Mesenchymal stem cell (in vitro differentiated cells and primary cell): ENCODE data around the gene WDR70.

Source experiments
- DNase-seq: peaks from one replicate; pipeline ENCODE4 v3.0.0-alpha.2; 2013
- H2AFZ ChIP-seq: one replicate; pipeline ENCODE4 v1.6.1; 2013; ENCODE audit warnings: low read depth, mild to moderate bottlenecking, control low read depth, inconsistent platforms, low read length, moderate library complexity
- H2AK5ac ChIP-seq: 2 replicates; pipeline ENCODE4 v1.6.1; 2013; ENCODE audit warnings: low read length, moderate library complexity, mild to moderate bottlenecking, inconsistent platforms; ENCODE audit not compliant: severe bottlenecking
- H2BK120ac ChIP-seq: one replicate; pipeline ENCODE4 v1.6.1; 2013; ENCODE audit warnings: low read depth, mild to moderate bottlenecking, inconsistent platforms, low read length, moderate library complexity
- H2BK12ac ChIP-seq, 2 experiments: one replicate each; pipeline ENCODE4 v1.6.1; 2013; ENCODE audit warnings: inconsistent platforms in 2 of 2, low read length in 2 of 2, mild to moderate bottlenecking in 2 of 2, moderate library complexity in 2 of 2, control low read depth in 1 of 2
- H2BK15ac ChIP-seq: one replicate; pipeline ENCODE4 v1.6.1; 2013; ENCODE audit warnings: mild to moderate bottlenecking, low read depth, inconsistent platforms; ENCODE audit not compliant: poor library complexity, severe bottlenecking
- H2BK5ac ChIP-seq: 2 replicates; pipeline ENCODE4 v1.6.1; 2013; ENCODE audit warnings: low read depth, mild to moderate bottlenecking, low read length, control low read depth, inconsistent platforms; ENCODE audit not compliant: poor library complexity, severe bottlenecking
- H3K14ac ChIP-seq, 2 experiments: one replicate each; pipeline ENCODE4 v1.6.1; 2013; ENCODE audit warnings: inconsistent platforms in 2 of 2, low read length in 2 of 2, control low read depth in 1 of 2, mild to moderate bottlenecking in 1 of 2, moderate library complexity in 1 of 2
- H3K18ac ChIP-seq, 2 experiments: one replicate each; pipeline ENCODE4 v1.6.1; 2013; ENCODE audit warnings: inconsistent platforms in 2 of 2, low read length in 2 of 2, control low read depth in 1 of 2, low read depth in 1 of 2, mild to moderate bottlenecking in 1 of 2
- H3K23ac ChIP-seq, 2 experiments: one replicate each; pipeline ENCODE4 v1.6.1; 2013; ENCODE audit warnings: inconsistent platforms in 2 of 2, low read length in 2 of 2, mild to moderate bottlenecking in 2 of 2, moderate library complexity in 2 of 2, control low read depth in 1 of 2
- H3K27ac ChIP-seq: 2 replicates; pipeline ENCODE4 v1.5.1; 2013; ENCODE audit warnings: mild to moderate bottlenecking, moderate library complexity, low read length, control low read depth, inconsistent platforms; ENCODE audit not compliant: poor library complexity, severe bottlenecking
- H3K27me3 ChIP-seq, 2 experiments: 2 replicates each; pipeline versions ENCODE4 v1.6.1 to v1.7.0; 2013; ENCODE audit warnings: low read length in 2 of 2, mild to moderate bottlenecking in 2 of 2, moderate library complexity in 2 of 2, control low read depth in 1 of 2, inconsistent platforms in 1 of 2; ENCODE audit not compliant: control insufficient read depth in 1 of 2, insufficient read depth in 1 of 2
- H3K36me3 ChIP-seq, 2 experiments: 2 replicates each; pipeline versions ENCODE4 v1.6.1 to v1.7.0; 2013; ENCODE audit warnings: low read length in 2 of 2, control low read depth in 1 of 2, inconsistent platforms in 1 of 2, low read depth in 1 of 2, mild to moderate bottlenecking in 1 of 2; ENCODE audit not compliant: insufficient read depth in 2 of 2, control insufficient read depth in 1 of 2
- H3K4ac ChIP-seq, 2 experiments: one replicate each; pipeline ENCODE4 v1.6.1; 2013; ENCODE audit warnings: inconsistent platforms in 2 of 2, low read length in 2 of 2, mild to moderate bottlenecking in 2 of 2, moderate library complexity in 2 of 2, control low read depth in 1 of 2, low read depth in 1 of 2
- H3K4me1 ChIP-seq: 2 replicates; pipeline ENCODE4 v1.6.1; 2013; ENCODE audit warnings: low read depth, low read length, control low read depth; ENCODE audit not compliant: control insufficient read depth, insufficient read depth
- H3K4me2 ChIP-seq: 2 replicates; pipeline ENCODE4 v1.6.1; 2013; ENCODE audit warnings: low read length, mild to moderate bottlenecking, inconsistent platforms; ENCODE audit not compliant: poor library complexity, severe bottlenecking
- H3K4me3 ChIP-seq, 2 experiments: 2 replicates each; pipeline versions ENCODE4 v1.5.1 to v1.7.0; 2013; ENCODE audit warnings: low read length in 2 of 2, mild to moderate bottlenecking in 2 of 2, control low read depth in 1 of 2, low read depth in 1 of 2; ENCODE audit not compliant: insufficient read depth in 1 of 2
- H3K79me1 ChIP-seq: replicated peaks from 2 replicates; pipeline ENCODE4 v1.6.1; 2013; ENCODE audit warnings: mild to moderate bottlenecking, control low read depth, low read length, inconsistent platforms; ENCODE audit not compliant: poor library complexity, severe bottlenecking
- H3K9ac ChIP-seq: 2 replicates; pipeline ENCODE4 v1.7.0; 2013; ENCODE audit warnings: mild to moderate bottlenecking, low read length, moderate library complexity
- H3K9me3 ChIP-seq: 2 replicates; pipeline ENCODE4 v1.7.0; 2013; ENCODE audit warnings: mild to moderate bottlenecking, low read length; ENCODE audit not compliant: control insufficient read depth
- H4K8ac ChIP-seq: one replicate; pipeline ENCODE4 v1.6.1; 2013; ENCODE audit warnings: inconsistent platforms, mild to moderate bottlenecking, low read length, moderate library complexity
- H4K91ac ChIP-seq: one replicate; pipeline ENCODE4 v1.6.1; 2013; ENCODE audit warnings: mild to moderate bottlenecking, low read length, inconsistent platforms
- WGBS: methylation state at CpG from one replicate; pipeline ENCODE4 v1.1.7; 2013; ENCODE audit warnings: mixed read lengths; 5-methylcytosine and 5-hydroxymethylcytosine counted together

Gene WDR70

GRCh38 chr5:37717613-37718431 is 338.7 kb downstream of the WDR70 start:
- H2BK5ac ChIP-seq, result no peak overlapping the region
- no peak overlapping the region for H3K4ac ChIP-seq

GRCh38 chr5:37720550-37720952 is 341.4 kb downstream of the WDR70 start:
- Histone ChIP-seq H4K91ac (no peak overlapping the region), H2BK15ac (no peak overlapping the region), H3K9ac (no peak overlapping the region), H3K4me3 (no peak overlapping the region), H3K4ac (no peak overlapping the region), H2AFZ (no peak overlapping the region), H3K23ac (no peak overlapping the region), H2AK5ac (no peak overlapping the region), H3K18ac (no peak overlapping the region), H2BK5ac (no peak overlapping the region), H3K4me1 (peaks cover 7% of the 10 kb centered on the region), H2BK120ac (no peak overlapping the region), H3K14ac (no peak overlapping the region), H3K27ac (no peak overlapping the region), H4K8ac (no peak overlapping the region), H3K79me1 (no peaks in the 10 kb centered on the region), H3K27me3 (no peaks in the 10 kb centered on the region), H3K9me3 (no peaks in the 10 kb centered on the region), H3K4me2 (no peak overlapping the region), H2BK12ac (no peak overlapping the region), H3K36me3 (peaks cover 0 to 4% of the 10 kb centered on the region in 2 experiments)
- no peak for DNase-seq
- 79% methylated on average over 2 of the region's 2 CpGs for WGBS

More at GRCh38 chr5:37717613-37718431, 338.7 kb downstream of the WDR70 start:
- peaks cover 2% of the 10 kb centered on the region for H3K4me1 ChIP-seq
- no peak overlapping the region for H4K8ac ChIP-seq
- H3K36me3 ChIP-seq, result peaks cover 0 to 4% of the 10 kb centered on the region in 2 experiments
- no peak overlapping the region for H3K4me3 ChIP-seq
- DNase-seq, result peak; percentile 92
- H3K9ac ChIP-seq, result no peak overlapping the region
- no peak overlapping the region for H3K4me2 ChIP-seq
- no peaks in the 10 kb centered on the region for H3K27me3 ChIP-seq
- H3K9me3 ChIP-seq, result no peaks in the 10 kb centered on the region
- no peak overlapping the region for H4K91ac ChIP-seq
- no peak overlapping the region for H3K23ac ChIP-seq
- no peak overlapping the region for H2BK120ac ChIP-seq
- no peak overlapping the region for H2AK5ac ChIP-seq
- H2BK12ac ChIP-seq, result peak overlapping the region in 1 of 2 experiments; percentile 51
- H3K14ac ChIP-seq, result no peak overlapping the region
- H3K79me1 ChIP-seq, result no peaks in the 10 kb centered on the region
- no peak overlapping the region for H2AFZ ChIP-seq
- WGBS, result 0% methylated on average over 7 of the region's 8 CpGs
- H3K27ac ChIP-seq, result peak overlapping the region; percentile 59
- H2BK15ac ChIP-seq, result no peak overlapping the region
- H3K18ac ChIP-seq, result no peak overlapping the region

- no peak overlapping the region for H3K4me2 ChIP-seq
- H2BK12ac ChIP-seq, result peak overlapping the region in 1 of 2 experiments; percentile 28
These were observed 342.3 kb downstream of the WDR70 start for GRCh38 chr5:37721447-37721871.

GRCh38 chr5:37722236-37723161 is 343.4 kb downstream of the WDR70 start:
- WGBS, result 2% methylated on average over 5 of the region's 6 CpGs
- H2BK5ac ChIP-seq, result no peak overlapping the region
- peak overlapping the region; percentile 94 for H3K27ac ChIP-seq
- H3K4me1 ChIP-seq, result peaks cover 7% of the 10 kb centered on the region
- H3K4me3 ChIP-seq, result no peak overlapping the region
- peak overlapping the region; percentile 38 for H3K4me2 ChIP-seq
- no peak overlapping the region for H2AFZ ChIP-seq
- H3K79me1 ChIP-seq, result no peaks in the 10 kb centered on the region
- H3K27me3 ChIP-seq, result no peaks in the 10 kb centered on the region
- H3K9me3 ChIP-seq, result no peaks in the 10 kb centered on the region
- peak overlapping the region; percentile 49 for H2AK5ac ChIP-seq
- no peak overlapping the region for H3K14ac ChIP-seq
- H2BK12ac ChIP-seq, result no peak overlapping the region
- peaks cover 1 to 14% of the 10 kb centered on the region in 2 experiments for H3K36me3 ChIP-seq
- H4K91ac ChIP-seq, result no peak overlapping the region
- H4K8ac ChIP-seq, result no peak overlapping the region
- H3K4ac ChIP-seq, result no peak overlapping the region
- peak overlapping the region; percentile 66 for H2BK120ac ChIP-seq
- H2BK15ac ChIP-seq, result no peak overlapping the region
- H3K9ac ChIP-seq, result peak overlapping the region; percentile 67
- H3K23ac ChIP-seq, result no peak overlapping the region
- peak; percentile 95 for DNase-seq
- no peak overlapping the region for H3K18ac ChIP-seq

More at GRCh38 chr5:37721447-37721871, 342.3 kb downstream of the WDR70 start:
- H3K27me3 ChIP-seq, result no peaks in the 10 kb centered on the region
- no peak overlapping the region for H3K9ac ChIP-seq
- H3K79me1 ChIP-seq, result no peaks in the 10 kb centered on the region
- H3K18ac ChIP-seq, result no peak overlapping the region
- H3K27ac ChIP-seq, result no peak overlapping the region
- 27% methylated on average over 4 of the region's 5 CpGs for WGBS
- DNase-seq, result peak; percentile 45
- H2AK5ac ChIP-seq, result peak overlapping the region; percentile 31
- H2AFZ ChIP-seq, result no peak overlapping the region
- H3K4me3 ChIP-seq, result no peak overlapping the region
- H3K4me1 ChIP-seq, result peaks cover 7% of the 10 kb centered on the region
- peaks cover 0 to 4% of the 10 kb centered on the region in 2 experiments for H3K36me3 ChIP-seq
- H3K23ac ChIP-seq, result no peak overlapping the region
- no peak overlapping the region for H3K4ac ChIP-seq
- no peak overlapping the region for H4K8ac ChIP-seq
- no peak overlapping the region for H3K14ac ChIP-seq
- H2BK5ac ChIP-seq, result no peak overlapping the region
- H4K91ac ChIP-seq, result no peak overlapping the region
- H2BK120ac ChIP-seq, result no peak overlapping the region
- no peaks in the 10 kb centered on the region for H3K9me3 ChIP-seq
- H2BK15ac ChIP-seq, result no peak overlapping the region
